GM12801 (cell line): ENCODE data around the gene SMIM33.

Source experiments
- TF ChIP-seq, protein P1 (sequence below): IDR thresholded peaks from one replicate; pipeline ENCODE4 v1.5.1; 2011; ENCODE audit warnings: control low read depth; ENCODE audit not compliant: insufficient read length; ENCODE audit errors: extremely low read depth

Gene SMIM33

DNA sequence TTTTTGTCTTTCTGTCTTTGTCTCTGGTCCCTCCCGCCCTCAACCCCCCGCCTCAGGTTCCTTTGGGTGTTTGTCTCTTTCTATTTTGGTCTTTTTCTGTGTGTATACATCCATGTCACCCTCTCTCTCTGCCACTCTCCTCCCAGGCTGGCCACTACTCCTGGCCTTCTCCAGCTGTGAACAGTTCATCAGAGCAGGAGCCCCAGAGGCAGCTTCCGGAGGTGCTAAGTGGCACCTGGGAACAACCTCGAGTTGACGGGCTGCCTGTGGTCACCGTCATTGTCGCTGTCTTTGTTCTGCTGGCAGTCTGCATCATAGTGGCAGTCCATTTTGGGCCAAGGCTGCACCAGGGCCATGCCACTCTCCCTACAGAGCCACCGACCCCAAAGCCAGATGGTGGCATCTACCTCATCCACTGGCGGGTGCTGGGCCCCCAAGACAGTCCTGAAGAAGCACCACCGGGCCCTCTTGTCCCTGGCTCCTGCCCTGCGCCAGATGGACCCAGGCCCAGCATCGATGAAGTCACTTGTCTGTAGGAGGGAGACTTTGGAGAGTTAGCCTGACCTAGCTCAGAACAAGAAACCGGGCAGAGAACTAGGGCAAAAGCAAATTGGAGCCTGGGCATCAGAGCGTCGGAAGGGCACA lies 1.7 kb downstream of the SMIM33 start:
- TF ChIP-seq, protein P1, sequence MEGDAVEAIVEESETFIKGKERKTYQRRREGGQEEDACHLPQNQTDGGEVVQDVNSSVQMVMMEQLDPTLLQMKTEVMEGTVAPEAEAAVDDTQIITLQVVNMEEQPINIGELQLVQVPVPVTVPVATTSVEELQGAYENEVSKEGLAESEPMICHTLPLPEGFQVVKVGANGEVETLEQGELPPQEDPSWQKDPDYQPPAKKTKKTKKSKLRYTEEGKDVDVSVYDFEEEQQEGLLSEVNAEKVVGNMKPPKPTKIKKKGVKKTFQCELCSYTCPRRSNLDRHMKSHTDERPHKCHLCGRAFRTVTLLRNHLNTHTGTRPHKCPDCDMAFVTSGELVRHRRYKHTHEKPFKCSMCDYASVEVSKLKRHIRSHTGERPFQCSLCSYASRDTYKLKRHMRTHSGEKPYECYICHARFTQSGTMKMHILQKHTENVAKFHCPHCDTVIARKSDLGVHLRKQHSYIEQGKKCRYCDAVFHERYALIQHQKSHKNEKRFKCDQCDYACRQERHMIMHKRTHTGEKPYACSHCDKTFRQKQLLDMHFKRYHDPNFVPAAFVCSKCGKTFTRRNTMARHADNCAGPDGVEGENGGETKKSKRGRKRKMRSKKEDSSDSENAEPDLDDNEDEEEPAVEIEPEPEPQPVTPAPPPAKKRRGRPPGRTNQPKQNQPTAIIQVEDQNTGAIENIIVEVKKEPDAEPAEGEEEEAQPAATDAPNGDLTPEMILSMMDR, result no peak

DNA sequence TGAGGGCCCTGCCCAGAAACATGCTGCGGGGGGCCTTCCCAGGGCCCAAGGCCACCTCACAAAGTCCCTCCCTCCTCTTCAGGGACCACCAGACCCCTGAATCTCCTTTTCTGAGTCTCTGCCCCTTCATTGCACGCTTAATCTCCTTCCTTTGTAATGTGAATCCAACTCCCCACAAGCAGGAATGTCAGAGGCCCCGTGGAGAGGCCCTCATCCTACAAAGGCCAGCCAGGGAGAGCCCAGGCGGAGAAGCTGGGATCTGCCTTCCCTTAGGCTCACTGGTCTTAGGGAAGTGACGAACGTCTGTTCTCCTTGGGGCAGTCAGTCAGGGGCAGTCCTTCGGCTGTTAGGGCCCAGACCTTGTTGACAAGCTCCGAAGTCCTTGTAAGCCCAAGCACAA lies 2.3 kb downstream of the SMIM33 start:
- TF ChIP-seq, protein P1, result no peak

DNA sequence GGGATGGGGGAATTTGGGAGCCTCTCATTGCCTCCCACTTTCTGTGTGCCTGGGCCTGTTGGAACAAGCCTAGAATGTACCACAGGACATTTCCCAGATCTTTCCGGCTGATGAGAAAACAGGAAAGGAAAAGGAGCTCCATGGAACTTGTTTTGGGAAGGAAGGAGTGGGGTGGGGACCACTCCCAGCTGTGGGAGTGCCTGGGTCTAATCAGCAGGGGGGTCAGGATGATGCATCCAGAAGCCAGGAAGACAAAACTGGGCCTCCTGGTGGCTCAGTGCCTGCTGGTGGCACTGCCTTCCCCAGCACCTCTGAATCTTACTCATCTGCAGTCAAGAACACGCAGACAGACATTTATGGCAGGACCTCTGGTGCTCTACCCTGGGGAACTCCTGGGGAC lies 2.8 kb downstream of the SMIM33 start:
- TF ChIP-seq, protein P1, result no peak

GRCh38 chr5:139474890-139475791 lies 4.3 kb downstream of the SMIM33 start:
- TF ChIP-seq, protein P1, result no peak

- TF ChIP-seq, protein P1, result no peak
These were observed 5.2 kb downstream of the SMIM33 start for GRCh38 chr5:139475865-139476617.

DNA sequence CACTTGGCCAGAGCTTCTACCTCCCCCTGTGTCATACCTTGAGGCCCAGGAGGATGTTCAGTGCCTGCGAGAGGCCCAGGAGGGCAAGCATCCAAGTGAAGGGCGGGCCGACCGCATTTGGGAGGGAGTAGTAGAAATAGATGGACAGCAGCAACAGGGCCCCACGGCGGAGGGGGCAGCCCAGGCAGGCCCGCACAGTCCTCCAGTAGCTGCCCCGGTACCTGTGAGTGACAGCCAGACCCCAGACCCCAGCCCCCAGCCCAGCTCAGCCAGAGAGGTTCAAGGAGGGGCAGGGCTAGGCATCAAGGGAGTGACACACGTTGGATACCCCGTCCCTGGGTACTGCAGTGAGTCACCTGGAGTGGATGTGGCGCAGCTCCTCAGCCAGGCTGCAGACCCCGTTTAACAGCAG lies 10.3 kb downstream of the SMIM33 start:
- TF ChIP-seq, protein P1, result no peak

GRCh38 chr5:139481580-139482049 lies 10.8 kb downstream of the SMIM33 start:
- TF ChIP-seq, protein P1, result no peak
